Panc1 (cell line): ENCODE data around the gene CMIP. TPM values are rescaled to one million over a fixed set of nuclear protein-coding genes. Genes with fewer than 3 reads are reported as not detected.

ENCODE experiments used
- ATAC-seq: fragments of 200-7000 bp; cut with Tn5 transposase; 2 replicates; pipeline ENCODE4 v1.9.1; 2020; ENCODE audit warnings: mild to moderate bottlenecking, moderate library complexity
- BruUV-seq: library from RNA; stranded (reverse); fragments of 400-500 nt; replicated peaks from 2 replicates; lab custom pipeline; 2021; lab: Mats Ljungman, UMichigan
- CTCF ChIA-PET: fragments of 300-600 bp; sonication (Branson Sonifier 250); formaldehyde crosslinking; loops from one replicate; lab custom pipeline; 2022; ENCODE audit warnings: antibody characterized with exemption; lab: Charles Lee
- POLR2A ChIA-PET: fragments of 300-600 bp; sonication (Branson Sonifier 250); formaldehyde crosslinking; loops from one replicate; lab custom pipeline; 2022; ENCODE audit warnings: antibody characterized with exemption; lab: Charles Lee
- DNase-seq: peaks from one replicate; pipeline ENCODE4 v3.0.0-alpha.2; 2010; ENCODE audit warnings: low read depth, low spot score
- H3K27ac ChIP-seq: 2 replicates; pipeline ENCODE4 v1.5.1; 2011; ENCODE audit warnings: mild to moderate bottlenecking, low read length, inconsistent platforms
- H3K27me3 ChIP-seq: fragments of 200-500 bp; sonication (Bioruptor generic); 2 replicates; pipeline ENCODE4 v1.6.0; 2014; ENCODE audit warnings: low read length, inconsistent platforms; ENCODE audit not compliant: control insufficient read depth, insufficient read depth
- H3K36me3 ChIP-seq: fragments of 200-500 bp; sonication (Bioruptor generic); 2 replicates; pipeline ENCODE4 v1.5.1; 2014; ENCODE audit warnings: inconsistent platforms, mild to moderate bottlenecking, low read length, moderate library complexity; ENCODE audit not compliant: control insufficient read depth, insufficient read depth
- H3K4me1 ChIP-seq: 2 replicates; pipeline ENCODE4 v1.5.1; 2011; ENCODE audit warnings: inconsistent platforms, mild to moderate bottlenecking, low read length, moderate library complexity; ENCODE audit not compliant: control insufficient read depth, insufficient read depth
- H3K4me3 ChIP-seq, 2 experiments: 2 replicates each; pipeline ENCODE4 v1.5.1; 2011 to 2012; ENCODE audit warnings: low read depth in 2 of 2, low read length in 2 of 2, mild to moderate bottlenecking in 2 of 2, inconsistent platforms in 1 of 2, moderate library complexity in 1 of 2
- H3K9me3 ChIP-seq: fragments of 200-500 bp; sonication (Bioruptor generic); 2 replicates; pipeline ENCODE4 v1.5.1; 2014; ENCODE audit warnings: low read depth, mild to moderate bottlenecking, inconsistent platforms, low read length, moderate library complexity; ENCODE audit not compliant: control insufficient read depth, insufficient read depth
- POLR2AphosphoS5 ChIP-seq: IDR thresholded peaks from 2 replicates; pipeline ENCODE4 v1.6.1; 2012; ENCODE audit warnings: mild to moderate bottlenecking, low read depth, low read length, moderate library complexity
- SIN3A ChIP-seq: IDR thresholded peaks from 2 replicates; pipeline ENCODE4 v1.6.1; 2012; ENCODE audit warnings: low read depth, mild to moderate bottlenecking, low read length, moderate library complexity, borderline replicate concordance; ENCODE audit not compliant: insufficient read depth
- TCF7L2 ChIP-seq: IDR thresholded peaks from 2 replicates; pipeline ENCODE4 v1.6.1; 2011; ENCODE audit warnings: mild to moderate bottlenecking, low read depth, low read length, inconsistent platforms
- in situ Hi-C: cut with HindIII; loops from 2 replicates; pipeline ENCODE4 v1.10.0; 2016; ENCODE audit warnings: low sequenced_read_pairs, low pct_unique_long_range_greater_than_20kb
- intact Hi-C: fragments of 100-400 bp; cut with micrococcal nuclease; formaldehyde crosslinking; loops from one replicate; pipeline ENCODE4 v1.10.0; 2022; ENCODE audit not compliant: unreplicated experiment
- total RNA-seq: library from RNA; stranded (reverse); gene quantifications from one replicate; pipeline ENCODE4 v1.2.1, GENCODE V29; 2021; ENCODE audit not compliant: unreplicated experiment
- TF ChIP-seq, protein P1 (sequence below), 2 experiments: IDR thresholded peaks; 2 replicates each; pipeline ENCODE4 v1.6.1; 2011 to 2012; ENCODE audit warnings: low read depth in 2 of 2, control low read depth in 1 of 2, low read length in 1 of 2, mild to moderate bottlenecking in 1 of 2, moderate library complexity in 1 of 2; ENCODE audit not compliant: insufficient read depth in 1 of 2
- TF ChIP-seq, protein P2 (sequence below): fragments of 450-650 bp; IDR thresholded peaks from 2 replicates; pipeline ENCODE4 v1.5.1; 2017; ENCODE audit warnings: mild to moderate bottlenecking

Gene CMIP
- total RNA-seq, 1 experiment from 2014 or later, result 49.7 TPM

GRCh38 chr16:81514041-81514559 is 69.5 kb downstream of the CMIP start:
- CTCF ChIA-PET, result no interaction called here
- H3K27ac ChIP-seq, result peak overlapping the region; percentile 66
- POLR2A ChIA-PET, result no interaction called here
- no peaks in the 10 kb centered on the region for H3K27me3 ChIP-seq
- in situ Hi-C loops (no loop called here), intact Hi-C loops (no loop called here)
- BruUV-seq, result no TSS peak
- ATAC-seq (no peak), DNase-seq (no peak)
- no peaks in the 10 kb centered on the region for H3K9me3 ChIP-seq
- peaks cover 20% of the 10 kb centered on the region for H3K4me1 ChIP-seq
- no peaks in the 10 kb centered on the region for H3K36me3 ChIP-seq
- TF ChIP-seq POLR2AphosphoS5 (no peak), TCF7L2 (no peak), SIN3A (no peak)
- TF ChIP-seq, protein P1, sequence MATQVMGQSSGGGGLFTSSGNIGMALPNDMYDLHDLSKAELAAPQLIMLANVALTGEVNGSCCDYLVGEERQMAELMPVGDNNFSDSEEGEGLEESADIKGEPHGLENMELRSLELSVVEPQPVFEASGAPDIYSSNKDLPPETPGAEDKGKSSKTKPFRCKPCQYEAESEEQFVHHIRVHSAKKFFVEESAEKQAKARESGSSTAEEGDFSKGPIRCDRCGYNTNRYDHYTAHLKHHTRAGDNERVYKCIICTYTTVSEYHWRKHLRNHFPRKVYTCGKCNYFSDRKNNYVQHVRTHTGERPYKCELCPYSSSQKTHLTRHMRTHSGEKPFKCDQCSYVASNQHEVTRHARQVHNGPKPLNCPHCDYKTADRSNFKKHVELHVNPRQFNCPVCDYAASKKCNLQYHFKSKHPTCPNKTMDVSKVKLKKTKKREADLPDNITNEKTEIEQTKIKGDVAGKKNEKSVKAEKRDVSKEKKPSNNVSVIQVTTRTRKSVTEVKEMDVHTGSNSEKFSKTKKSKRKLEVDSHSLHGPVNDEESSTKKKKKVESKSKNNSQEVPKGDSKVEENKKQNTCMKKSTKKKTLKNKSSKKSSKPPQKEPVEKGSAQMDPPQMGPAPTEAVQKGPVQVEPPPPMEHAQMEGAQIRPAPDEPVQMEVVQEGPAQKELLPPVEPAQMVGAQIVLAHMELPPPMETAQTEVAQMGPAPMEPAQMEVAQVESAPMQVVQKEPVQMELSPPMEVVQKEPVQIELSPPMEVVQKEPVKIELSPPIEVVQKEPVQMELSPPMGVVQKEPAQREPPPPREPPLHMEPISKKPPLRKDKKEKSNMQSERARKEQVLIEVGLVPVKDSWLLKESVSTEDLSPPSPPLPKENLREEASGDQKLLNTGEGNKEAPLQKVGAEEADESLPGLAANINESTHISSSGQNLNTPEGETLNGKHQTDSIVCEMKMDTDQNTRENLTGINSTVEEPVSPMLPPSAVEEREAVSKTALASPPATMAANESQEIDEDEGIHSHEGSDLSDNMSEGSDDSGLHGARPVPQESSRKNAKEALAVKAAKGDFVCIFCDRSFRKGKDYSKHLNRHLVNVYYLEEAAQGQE (IDR thresholded peaks at IDR 0.05; ENCODE audit: insufficient read depth in 1 of 2, low read depth in 2 of 2, low read length in 1 of 2), result no peak
- TF ChIP-seq, protein P2, sequence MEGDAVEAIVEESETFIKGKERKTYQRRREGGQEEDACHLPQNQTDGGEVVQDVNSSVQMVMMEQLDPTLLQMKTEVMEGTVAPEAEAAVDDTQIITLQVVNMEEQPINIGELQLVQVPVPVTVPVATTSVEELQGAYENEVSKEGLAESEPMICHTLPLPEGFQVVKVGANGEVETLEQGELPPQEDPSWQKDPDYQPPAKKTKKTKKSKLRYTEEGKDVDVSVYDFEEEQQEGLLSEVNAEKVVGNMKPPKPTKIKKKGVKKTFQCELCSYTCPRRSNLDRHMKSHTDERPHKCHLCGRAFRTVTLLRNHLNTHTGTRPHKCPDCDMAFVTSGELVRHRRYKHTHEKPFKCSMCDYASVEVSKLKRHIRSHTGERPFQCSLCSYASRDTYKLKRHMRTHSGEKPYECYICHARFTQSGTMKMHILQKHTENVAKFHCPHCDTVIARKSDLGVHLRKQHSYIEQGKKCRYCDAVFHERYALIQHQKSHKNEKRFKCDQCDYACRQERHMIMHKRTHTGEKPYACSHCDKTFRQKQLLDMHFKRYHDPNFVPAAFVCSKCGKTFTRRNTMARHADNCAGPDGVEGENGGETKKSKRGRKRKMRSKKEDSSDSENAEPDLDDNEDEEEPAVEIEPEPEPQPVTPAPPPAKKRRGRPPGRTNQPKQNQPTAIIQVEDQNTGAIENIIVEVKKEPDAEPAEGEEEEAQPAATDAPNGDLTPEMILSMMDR, result no peak
- no peak overlapping the region for H3K4me3 ChIP-seq

GRCh38 chr16:81514568-81515258 is 70.1 kb downstream of the CMIP start:
- no peaks in the 10 kb centered on the region for H3K36me3 ChIP-seq

More at GRCh38 chr16:81514568-81515258, 70.1 kb downstream of the CMIP start:
- ChIA-PET POLR2A (no interaction called here), CTCF (no interaction called here)
- no peaks in the 10 kb centered on the region for H3K27me3 ChIP-seq
- H3K4me3 ChIP-seq, result no peak overlapping the region
- no TSS peak for BruUV-seq
- peaks cover 25% of the 10 kb centered on the region for H3K4me1 ChIP-seq
- no peaks in the 10 kb centered on the region for H3K9me3 ChIP-seq
- in situ Hi-C loops, result no loop called here
- ATAC-seq (no peak), DNase-seq (no peak)
- TF ChIP-seq, protein P2, result no peak
- no peak for TF ChIP-seq POLR2AphosphoS5
- H3K27ac ChIP-seq, result no peak overlapping the region; the same call in none of the 2 replicates
- intact Hi-C loops, result no loop called here
